Activated naive CD8-positive, alpha-beta T cell treated with anti-CD3 and anti-CD28 coated beads for 36 hours (primary cell): ENCODE data around the gene NEDD4L. TPM values are rescaled to one million over a fixed set of nuclear protein-coding genes. Genes with fewer than 3 reads are reported as not detected.

Source experiments
- DNase-seq: peaks from one replicate; pipeline ENCODE4 v3.0.0; 2021
- H3K27ac Mint-ChIP-seq: one replicate; pipeline ENCODE4 v1.8.0; 2022; ENCODE audit warnings: mild to moderate bottlenecking, moderate library complexity, mixed read lengths
- H3K27me3 Mint-ChIP-seq: one replicate; pipeline ENCODE4 v1.8.0; 2022; ENCODE audit warnings: mild to moderate bottlenecking, mixed read lengths
- H3K36me3 Mint-ChIP-seq: one replicate; pipeline ENCODE4 v1.8.0; 2021; ENCODE audit warnings: mild to moderate bottlenecking, mixed read lengths
- H3K4me1 Mint-ChIP-seq: one replicate; pipeline ENCODE4 v1.8.0; 2021; ENCODE audit warnings: mixed read lengths
- H3K4me3 Mint-ChIP-seq: one replicate; pipeline ENCODE4 v1.8.0; 2022; ENCODE audit warnings: mild to moderate bottlenecking, moderate library complexity, mixed read lengths
- H3K9me3 Mint-ChIP-seq: one replicate; pipeline ENCODE4 v1.8.0; 2022; ENCODE audit warnings: mixed read lengths
- total RNA-seq, 2 experiments: library from RNA; stranded (reverse); gene quantifications; one replicate each; pipeline ENCODE4 v1.2.3, GENCODE V29; 2021

NEDD4L gene
- total RNA-seq, 2 experiments from 2014 or later, result 10.5 to 14.4 TPM

- no peaks in the 10 kb centered on the region for H3K36me3 Mint-ChIP-seq
- H3K9me3 Mint-ChIP-seq, result no peaks in the 10 kb centered on the region
- no peak overlapping the region for H3K27ac Mint-ChIP-seq
- H3K4me1 Mint-ChIP-seq, result no peaks in the 10 kb centered on the region
- DNase-seq, result no peak
- H3K27me3 Mint-ChIP-seq, result no peaks in the 10 kb centered on the region
- H3K4me3 Mint-ChIP-seq, result no peak overlapping the region
These were observed 203.4 kb downstream of the NEDD4L start for GRCh38 chr18:58247363-58247834.

DNA sequence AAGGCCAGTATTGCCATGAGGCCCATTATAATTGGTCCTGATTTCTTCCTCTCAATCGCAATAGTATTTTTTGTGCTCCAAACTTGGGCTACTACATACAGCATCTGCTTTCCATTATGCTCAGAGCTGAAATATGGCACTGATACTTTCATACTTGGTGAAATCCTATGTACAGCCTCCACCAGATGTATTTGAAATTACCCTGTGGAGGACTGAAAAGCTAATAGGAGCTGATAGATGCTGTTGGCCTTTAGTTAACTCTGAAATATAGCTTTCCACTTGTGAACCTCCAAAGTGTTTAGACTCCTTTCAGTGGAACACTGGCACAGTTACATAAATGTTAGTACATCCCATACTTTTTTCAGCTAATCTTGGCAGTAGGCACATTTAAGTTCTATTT is 205.7 kb downstream of the NEDD4L start:
- no peaks in the 10 kb centered on the region for H3K36me3 Mint-ChIP-seq

GRCh38 chr18:58251416-58251815 is 207.4 kb downstream of the NEDD4L start:
- DNase-seq, result no peak
- H3K36me3 Mint-ChIP-seq, result no peaks in the 10 kb centered on the region
- H3K9me3 Mint-ChIP-seq, result no peaks in the 10 kb centered on the region
- H3K4me3 Mint-ChIP-seq, result no peak overlapping the region
- no peaks in the 10 kb centered on the region for H3K4me1 Mint-ChIP-seq
- no peak overlapping the region for H3K27ac Mint-ChIP-seq
- H3K27me3 Mint-ChIP-seq, result no peaks in the 10 kb centered on the region

More for the DNA sequence above, 205.7 kb downstream of the NEDD4L start:
- no peak overlapping the region for H3K27ac Mint-ChIP-seq
- no peak for DNase-seq
- no peaks in the 10 kb centered on the region for H3K27me3 Mint-ChIP-seq
- H3K4me1 Mint-ChIP-seq, result no peaks in the 10 kb centered on the region
- no peak overlapping the region for H3K4me3 Mint-ChIP-seq
- no peaks in the 10 kb centered on the region for H3K9me3 Mint-ChIP-seq

DNA sequence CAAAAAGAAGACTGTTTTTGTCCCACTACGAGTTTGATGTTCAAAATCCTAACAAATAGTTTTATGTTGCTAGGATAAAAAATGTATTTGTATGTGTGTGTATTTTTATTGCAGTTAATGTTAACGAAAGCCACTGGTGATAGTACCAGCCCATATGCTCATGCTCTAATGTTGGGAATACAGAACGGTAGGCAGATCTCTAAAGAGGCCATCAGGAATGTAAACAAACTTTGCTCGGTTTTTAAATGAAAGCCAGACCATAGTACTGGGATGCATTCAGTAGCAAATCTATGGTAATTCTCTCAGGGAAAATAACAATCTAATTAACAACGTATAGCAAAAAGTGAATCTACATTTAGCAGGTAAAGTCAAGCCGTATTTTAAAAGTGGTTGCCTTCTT is 208.1 kb downstream of the NEDD4L start:
- no peaks in the 10 kb centered on the region for H3K9me3 Mint-ChIP-seq
- H3K4me1 Mint-ChIP-seq, result no peaks in the 10 kb centered on the region
- no peaks in the 10 kb centered on the region for H3K27me3 Mint-ChIP-seq
- no peak for DNase-seq
- H3K36me3 Mint-ChIP-seq, result no peaks in the 10 kb centered on the region
- H3K27ac Mint-ChIP-seq, result no peak overlapping the region
- H3K4me3 Mint-ChIP-seq, result no peak overlapping the region

- H3K4me3 Mint-ChIP-seq, result no peak overlapping the region
- H3K27ac Mint-ChIP-seq, result no peak overlapping the region
- no peaks in the 10 kb centered on the region for H3K36me3 Mint-ChIP-seq
- no peaks in the 10 kb centered on the region for H3K9me3 Mint-ChIP-seq
- DNase-seq, result no peak
- H3K27me3 Mint-ChIP-seq, result no peaks in the 10 kb centered on the region
- H3K4me1 Mint-ChIP-seq, result no peaks in the 10 kb centered on the region
These were observed 209.3 kb downstream of the NEDD4L start for GRCh38 chr18:58253318-58253717.

- Mint-ChIP-seq H3K27me3 (no peaks in the 10 kb centered on the region), H3K4me1 (no peaks in the 10 kb centered on the region), H3K27ac (no peak overlapping the region), H3K9me3 (no peaks in the 10 kb centered on the region), H3K4me3 (no peak overlapping the region), H3K36me3 (no peaks in the 10 kb centered on the region)
- DNase-seq, result no peak
These were observed 209.8 kb downstream of the NEDD4L start for GRCh38 chr18:58253871-58254270.

DNA sequence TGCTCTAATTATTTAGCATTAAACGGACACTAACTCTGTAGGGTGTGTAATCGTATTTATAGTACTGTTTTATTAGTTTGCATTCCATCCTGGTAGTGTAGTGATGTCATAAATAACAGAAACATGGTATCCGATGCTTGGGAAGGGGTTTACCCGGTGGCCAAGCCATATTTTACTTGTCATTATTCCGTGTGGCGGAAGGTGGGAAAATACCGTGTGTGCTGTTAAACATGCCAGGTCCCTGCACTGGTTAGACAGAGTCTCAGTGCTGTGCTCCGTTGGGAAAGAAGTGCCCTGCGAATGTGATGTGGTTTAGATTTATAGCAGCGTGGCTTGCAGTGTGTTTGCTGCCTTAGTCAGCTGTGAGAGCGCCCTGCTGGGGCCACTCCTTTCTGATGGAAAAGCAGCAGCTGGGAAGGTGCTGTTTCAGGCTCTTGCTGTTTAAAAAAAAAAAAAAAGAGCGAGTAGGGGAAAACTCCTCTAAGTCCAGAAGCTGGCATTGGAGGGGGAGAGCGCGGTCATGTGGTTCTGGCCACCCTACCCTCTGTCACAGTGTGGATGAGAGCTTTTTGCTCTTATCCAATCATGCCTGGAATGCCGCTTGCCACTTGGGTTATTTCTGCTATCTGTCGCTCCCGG is 211.0 kb downstream of the NEDD4L start:
- no peak overlapping the region for H3K27ac Mint-ChIP-seq
- no peaks in the 10 kb centered on the region for H3K27me3 Mint-ChIP-seq
- no peak overlapping the region for H3K4me3 Mint-ChIP-seq
- no peaks in the 10 kb centered on the region for H3K36me3 Mint-ChIP-seq
- H3K4me1 Mint-ChIP-seq, result no peaks in the 10 kb centered on the region
- H3K9me3 Mint-ChIP-seq, result no peaks in the 10 kb centered on the region
- DNase-seq, result no peak

DNA sequence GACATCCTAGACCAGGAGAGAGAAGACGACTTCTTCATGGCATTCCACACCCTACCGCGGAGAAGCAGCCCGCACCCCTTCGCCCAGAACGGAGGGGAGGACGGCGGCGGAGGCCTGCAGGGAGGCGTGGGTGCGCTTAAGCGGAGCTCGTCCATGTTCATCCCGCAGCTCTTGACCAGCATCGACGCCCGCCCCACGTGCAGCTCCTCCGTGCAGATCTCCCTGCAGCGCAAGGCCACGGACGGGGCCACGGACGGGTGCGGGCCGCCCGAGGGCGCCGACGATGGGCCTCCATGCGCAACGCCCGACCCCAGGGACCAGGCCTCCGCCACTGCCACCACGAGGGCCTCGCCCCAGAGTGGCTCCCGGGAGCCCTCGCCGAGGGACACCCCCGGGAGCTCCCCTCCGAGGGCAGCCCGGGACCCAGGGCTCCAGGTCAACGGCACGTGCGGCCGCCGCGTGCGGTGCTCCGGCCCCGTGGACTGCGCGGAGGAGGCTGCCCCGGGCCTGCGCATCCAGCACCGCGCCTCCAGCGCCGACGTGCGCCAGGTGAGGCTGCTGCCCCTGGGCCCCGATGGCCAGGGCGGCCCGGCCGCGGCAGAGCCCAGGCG is 211.8 kb downstream of the NEDD4L start:
- H3K4me1 Mint-ChIP-seq, result no peaks in the 10 kb centered on the region
- H3K27me3 Mint-ChIP-seq, result no peaks in the 10 kb centered on the region
- H3K27ac Mint-ChIP-seq, result no peak overlapping the region
- no peak for DNase-seq
- no peaks in the 10 kb centered on the region for H3K9me3 Mint-ChIP-seq
- H3K36me3 Mint-ChIP-seq, result no peaks in the 10 kb centered on the region
- H3K4me3 Mint-ChIP-seq, result no peak overlapping the region

GRCh38 chr18:58256316-58257080 is 212.5 kb downstream of the NEDD4L start:
- no peaks in the 10 kb centered on the region for H3K9me3 Mint-ChIP-seq
- no peak overlapping the region for H3K4me3 Mint-ChIP-seq
- no peaks in the 10 kb centered on the region for H3K36me3 Mint-ChIP-seq
- no peaks in the 10 kb centered on the region for H3K27me3 Mint-ChIP-seq
- H3K27ac Mint-ChIP-seq, result no peak overlapping the region
- DNase-seq, result no peak
- H3K4me1 Mint-ChIP-seq, result no peaks in the 10 kb centered on the region

GRCh38 chr18:58257461-58257860 is 213.4 kb downstream of the NEDD4L start:
- Mint-ChIP-seq H3K4me1 (no peaks in the 10 kb centered on the region), H3K4me3 (no peak overlapping the region), H3K9me3 (no peaks in the 10 kb centered on the region), H3K27me3 (no peaks in the 10 kb centered on the region), H3K27ac (no peak overlapping the region), H3K36me3 (no peaks in the 10 kb centered on the region)
- no peak for DNase-seq

DNA sequence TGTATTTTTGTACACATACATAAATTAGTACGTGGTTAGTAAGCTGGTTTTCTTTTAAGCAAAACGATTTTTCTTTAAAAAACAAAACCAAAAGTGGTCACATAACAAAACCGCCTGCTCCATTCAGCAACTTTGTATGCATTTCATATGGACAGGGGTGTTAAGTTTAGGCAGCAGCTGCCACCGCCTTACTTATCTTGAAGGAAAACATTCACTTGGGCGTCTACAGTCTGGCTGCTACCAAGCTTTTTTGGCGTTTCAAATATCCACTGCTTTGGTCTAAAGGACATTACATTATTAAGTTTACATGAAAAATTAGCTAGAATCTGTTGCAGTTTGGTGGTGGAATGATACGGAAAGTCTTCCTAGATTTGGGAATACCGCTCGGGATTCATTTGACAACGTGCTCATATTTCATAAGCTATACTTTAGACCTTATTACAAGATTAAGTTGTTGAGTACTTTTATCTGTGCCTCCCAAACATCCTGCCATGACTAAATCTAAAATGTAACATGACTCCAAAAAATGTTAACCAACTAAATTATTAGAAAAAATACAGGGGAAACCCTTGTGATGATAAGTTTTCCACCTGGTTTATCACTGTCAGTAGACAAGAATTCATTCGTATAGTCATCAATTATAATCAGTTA is 214.8 kb downstream of the NEDD4L start:
- Mint-ChIP-seq H3K36me3 (no peaks in the 10 kb centered on the region), H3K27ac (no peak overlapping the region), H3K4me1 (peaks cover 12% of the 10 kb centered on the region), H3K9me3 (no peaks in the 10 kb centered on the region), H3K27me3 (no peaks in the 10 kb centered on the region), H3K4me3 (no peak overlapping the region)
- DNase-seq, result no peak

DNA sequence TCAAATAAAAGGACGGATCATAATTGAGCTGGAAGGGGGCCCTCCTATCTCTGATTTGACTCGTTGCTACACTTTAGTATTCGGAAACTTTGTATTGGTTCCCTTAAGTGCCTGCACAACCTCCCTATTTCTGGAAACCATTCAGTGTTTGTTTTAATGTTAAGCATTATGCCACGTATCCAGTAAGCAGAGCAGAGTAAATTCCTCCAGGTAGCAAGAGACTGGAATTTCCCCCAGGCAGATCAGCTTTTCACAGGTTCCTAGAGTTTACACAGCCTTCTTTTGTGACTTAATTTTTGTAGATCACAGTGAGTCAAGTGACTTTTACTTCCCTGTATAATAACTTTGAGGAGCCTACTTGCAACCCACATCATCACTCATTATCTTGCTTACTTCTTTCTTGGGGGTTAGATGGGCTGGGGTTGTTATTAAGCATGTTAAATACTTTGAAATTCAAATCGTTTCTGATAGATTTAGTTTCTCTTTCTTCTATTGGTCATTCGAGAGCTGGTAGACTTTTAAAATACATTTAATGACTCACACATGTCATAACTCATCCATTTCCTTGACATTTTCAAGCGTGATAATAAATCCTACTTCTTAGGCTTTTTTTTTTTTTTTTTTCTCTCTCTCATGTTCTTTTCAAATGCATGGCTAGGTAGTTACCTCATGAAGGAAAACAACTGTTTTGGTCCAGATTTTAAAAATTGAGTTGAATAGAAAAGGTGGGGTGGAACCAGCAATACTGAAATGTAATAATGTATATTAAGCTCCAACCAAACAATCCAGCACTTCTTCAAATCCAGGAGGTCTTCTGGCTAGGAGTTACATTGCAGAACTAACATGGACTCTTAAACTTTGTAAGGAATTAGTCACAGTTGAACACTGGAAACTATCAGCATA is 219.3 kb downstream of the NEDD4L start:
- peaks cover 12% of the 10 kb centered on the region for H3K4me1 Mint-ChIP-seq
- H3K36me3 Mint-ChIP-seq, result no peaks in the 10 kb centered on the region
- no peak overlapping the region for H3K4me3 Mint-ChIP-seq
- no peak for DNase-seq
- H3K27me3 Mint-ChIP-seq, result no peaks in the 10 kb centered on the region
- H3K9me3 Mint-ChIP-seq, result no peaks in the 10 kb centered on the region
- H3K27ac Mint-ChIP-seq, result peak overlapping the region; percentile 5

- Mint-ChIP-seq H3K4me3 (no peak overlapping the region), H3K27me3 (no peaks in the 10 kb centered on the region), H3K27ac (no peak overlapping the region), H3K36me3 (no peaks in the 10 kb centered on the region), H3K4me1 (peaks cover 12% of the 10 kb centered on the region), H3K9me3 (no peaks in the 10 kb centered on the region)
- no peak for DNase-seq
These were observed 220.0 kb downstream of the NEDD4L start for GRCh38 chr18:58264075-58264474.

- H3K9me3 Mint-ChIP-seq, result no peaks in the 10 kb centered on the region
- DNase-seq, result no peak
- H3K4me3 Mint-ChIP-seq, result no peak overlapping the region
These were observed 220.8 kb downstream of the NEDD4L start for GRCh38 chr18:58264840-58265239.

More at GRCh38 chr18:58264840-58265239, 220.8 kb downstream of the NEDD4L start:
- peaks cover 12% of the 10 kb centered on the region for H3K4me1 Mint-ChIP-seq
- H3K27me3 Mint-ChIP-seq, result no peaks in the 10 kb centered on the region
- H3K36me3 Mint-ChIP-seq, result no peaks in the 10 kb centered on the region
- no peak overlapping the region for H3K27ac Mint-ChIP-seq
